Transverse colon (tissue), 4 donors: ENCODE results near the gene PHOX2A. TPM values are rescaled to one million over a fixed set of nuclear protein-coding genes. Genes with fewer than 3 reads are reported as not detected.
"Not testable (repeated sequence)": the region's sequence is repeated elsewhere in the genome, so short reads cannot be mapped to it uniquely, and the experiment has no call there.

Experiments
- DNase-seq: peaks from one replicate; pipeline ENCODE4 v3.0.0-alpha.2; 2019
- H3K27ac ChIP-seq, 4 donors: fragments of 200-600 bp; sonication (generic); 2 replicates each; pipeline ENCODE4 v1.5.1; 2016 to 2018; ENCODE audit warnings: inconsistent platforms in 4 of 4
- H3K27me3 ChIP-seq: fragments of 200-600 bp; sonication (generic); 2 replicates; pipeline ENCODE4 v1.5.1; 2017; ENCODE audit warnings: inconsistent platforms
- H3K36me3 ChIP-seq, 4 donors: fragments of 200-600 bp; sonication (generic); 2 replicates each; pipeline ENCODE4 v1.5.1; 2017 to 2019; ENCODE audit warnings: inconsistent platforms in 4 of 4
- H3K4me1 ChIP-seq, 4 donors: fragments of 200-600 bp; sonication (generic); 2 replicates each; pipeline ENCODE4 v1.5.1; 2017 to 2020; ENCODE audit warnings: inconsistent platforms in 4 of 4
- H3K4me3 ChIP-seq, 4 donors: fragments of 200-600 bp; sonication (generic); 1 replicate in 1 of 4; 2 replicates in 3 of 4; pipeline versions ENCODE4 v1.5.1 to v1.6.1; 2017 to 2019; ENCODE audit warnings: inconsistent platforms in 4 of 4
- H3K9me3 ChIP-seq, 2 donors: fragments of 200-600 bp; sonication (generic); 2 replicates each; pipeline ENCODE4 v1.5.1; 2017 to 2019; ENCODE audit warnings: inconsistent platforms in 2 of 2
- CTCF ChIP-seq, 5 experiments: fragments of 200-600 bp in 3 of 5; fragments of 450-650 bp in 2 of 5; sonication (generic) in 3 of 5; IDR thresholded peaks; 1 replicate in 2 of 5; 2 replicates in 3 of 5; pipeline ENCODE4 v1.5.1; 2016 to 2017; ENCODE audit warnings: antibody characterized with exemption in 5 of 5, inconsistent platforms in 3 of 5, mild to moderate bottlenecking in 2 of 5, moderate library complexity in 1 of 5
- EP300 ChIP-seq: sonication (generic); formaldehyde crosslinking; IDR thresholded peaks from one replicate; pipeline ENCODE4 v1.6.1; 2017; ENCODE audit warnings: antibody characterized with exemption, low read depth
- POLR2A ChIP-seq: fragments of 450-650 bp; IDR thresholded peaks from one replicate; pipeline ENCODE4 v1.6.1; 2016; ENCODE audit warnings: antibody characterized with exemption, mild to moderate bottlenecking, moderate library complexity
- POLR2AphosphoS5 ChIP-seq, 3 donors: sonication (generic); formaldehyde crosslinking; IDR thresholded peaks; one replicate each; pipeline ENCODE4 v1.6.1; 2016; ENCODE audit warnings: antibody characterized with exemption in 3 of 3
- WGBS, 2 donors: methylation state at CpG; one replicate each; pipeline ENCODE4 v1.1.5; 2018; ENCODE audit warnings: low coverage in 1 of 2; 5-methylcytosine and 5-hydroxymethylcytosine counted together
- in situ Hi-C, 4 donors: fragments of 200-750 bp; cut with MboI; loops; one replicate each; pipeline versions ENCODE4 v1.15.0 to v1.15.1; 2017; ENCODE audit warnings: low sequenced_read_pairs in 3 of 4, low pct_ligation_motif_present in 1 of 4, low pct_unique_long_range_greater_than_20kb in 1 of 4
- intact Hi-C: fragments of 100-400 bp; cut with DNase I; formaldehyde crosslinking; loops from one replicate; pipeline ENCODE4 v1.15.1; 2023; ENCODE audit warnings: low total_unique reads
- total RNA-seq, 4 donors: library from RNA; depleted of rRNA; stranded (reverse); fragments of >200 nt; gene quantifications; one replicate each; pipeline ENCODE4 v1.1.0, GENCODE V29; 2016

PHOX2A gene
- total RNA-seq, 4 donors from 2014 or later = 0.41 to 2.6 (median 0.70) TPM

- Histone ChIP-seq H3K4me3 (no peak overlapping the region), H3K36me3 (no peaks in the 10 kb centered on the region), H3K4me1 (no peaks in the 10 kb centered on the region), H3K9me3 (no peaks in the 10 kb centered on the region), H3K27me3 (peaks cover 18% of the 10 kb centered on the region), H3K27ac (no peak overlapping the region)
- in situ Hi-C loops (no loop called here), intact Hi-C loops (no loop called here)
- TF ChIP-seq EP300 = no peak
- WGBS, 2 donors = 67 to 88% methylated on average over 1 to 4 of the region's 4 CpGs
- DNase-seq = no peak
Observed at GRCh38 chr11:72209101-72209500, 34.9 kb downstream of the PHOX2A start.

GRCh38 chr11:72208281-72208680, 35.7 kb downstream of the PHOX2A start:
- H3K27ac ChIP-seq = no peak overlapping the region
- 78% methylated on average over 3 of the region's 3 CpGs; no CpG with 5 or more reads in 1 of the 2 donors for WGBS, 2 donors
- in situ Hi-C loops (no loop called here), intact Hi-C loops (no loop called here)
- TF ChIP-seq POLR2A = no peak
- TF ChIP-seq POLR2AphosphoS5 (IDR thresholded peaks at IDR 0.05) = no peak
- no peak for TF ChIP-seq CTCF (IDR thresholded peaks at IDR 0.05)
- no peak for TF ChIP-seq EP300
- no peaks in the 10 kb centered on the region for H3K9me3 ChIP-seq
- H3K4me1 ChIP-seq = no peaks in the 10 kb centered on the region
- no peak overlapping the region for H3K4me3 ChIP-seq
- DNase-seq = no peak
- no peaks in the 10 kb centered on the region for H3K36me3 ChIP-seq
- peaks cover 12% of the 10 kb centered on the region for H3K27me3 ChIP-seq

GRCh38 chr11:72206794-72207193, 37.2 kb downstream of the PHOX2A start:
- H3K4me1 ChIP-seq, H3K36me3 ChIP-seq, DNase-seq, in situ Hi-C loops, intact Hi-C loops, H3K27ac ChIP-seq, H3K27me3 ChIP-seq, H3K9me3 ChIP-seq, H3K4me3 ChIP-seq: not testable (repeated sequence)
- WGBS, 2 donors = 96% methylated on average over 2 of the region's 2 CpGs; no CpG with 5 or more reads in 1 of the 2 donors

GRCh38 chr11:72204886-72205285, 39.1 kb downstream of the PHOX2A start:
- no peak for DNase-seq
- no peaks in the 10 kb centered on the region for H3K9me3 ChIP-seq
- intact Hi-C loops = no loop called here
- no peak overlapping the region for H3K27ac ChIP-seq
- TF ChIP-seq CTCF (IDR thresholded peaks at IDR 0.05) (no peak), EP300 (no peak), POLR2AphosphoS5 (IDR thresholded peaks at IDR 0.05) (no peak), POLR2A (no peak)
- in situ Hi-C loops = no loop called here
- no peaks in the 10 kb centered on the region for H3K36me3 ChIP-seq
- H3K4me1 ChIP-seq = no peaks in the 10 kb centered on the region
- H3K27me3 ChIP-seq = no peaks in the 10 kb centered on the region
- H3K4me3 ChIP-seq = no peak overlapping the region

- in situ Hi-C loops (no loop called here), intact Hi-C loops (no loop called here)
- 49% methylated on average over 2 of the region's 2 CpGs; no CpG with 5 or more reads in 1 of the 2 donors for WGBS, 2 donors
Observed at GRCh38 chr11:72203163-72203562, 40.8 kb downstream of the PHOX2A start.

More at GRCh38 chr11:72203163-72203562, 40.8 kb downstream of the PHOX2A start:
- TF ChIP-seq POLR2A (no peak), EP300 (no peak), POLR2AphosphoS5 (IDR thresholded peaks at IDR 0.05) (no peak), CTCF (IDR thresholded peaks at IDR 0.05) (no peak)
- Histone ChIP-seq H3K27ac (no peak overlapping the region), H3K9me3 (no peaks in the 10 kb centered on the region), H3K36me3 (no peaks in the 10 kb centered on the region), H3K27me3 (no peaks in the 10 kb centered on the region), H3K4me1 (no peaks in the 10 kb centered on the region), H3K4me3 (no peak overlapping the region)
- no peak for DNase-seq
